Activated naive CD8-positive, alpha-beta T cell treated with anti-CD3 and anti-CD28 coated beads, Interleukin-2, amount 50 U/mL, for 24 hours (primary cell): ENCODE measurements around the gene PPIL4.

Experiments used
- ATAC-seq: fragments of 150-1000 bp; cut with Tn5 transposase; one replicate; pipeline ENCODE4 v1.10.0; 2021
- DNase-seq: peaks from one replicate; pipeline ENCODE4 v3.0.0; 2021
- H3K27ac Mint-ChIP-seq: one replicate; pipeline ENCODE4 v1.8.0; 2021; ENCODE audit warnings: mild to moderate bottlenecking, mixed read lengths
- H3K27me3 Mint-ChIP-seq: one replicate; pipeline ENCODE4 v1.8.0; 2021; ENCODE audit warnings: mixed read lengths
- H3K36me3 Mint-ChIP-seq: one replicate; pipeline ENCODE4 v1.8.0; 2021; ENCODE audit warnings: low read depth, mixed read lengths
- H3K4me1 Mint-ChIP-seq: one replicate; pipeline ENCODE4 v1.8.0; 2021; ENCODE audit warnings: mixed read lengths
- H3K4me3 Mint-ChIP-seq: one replicate; pipeline ENCODE4 v1.8.0; 2021; ENCODE audit warnings: mild to moderate bottlenecking, moderate library complexity, mixed read lengths
- H3K9me3 Mint-ChIP-seq: one replicate; pipeline ENCODE4 v1.8.0; 2021; ENCODE audit warnings: mixed read lengths

Gene PPIL4

GRCh38 chr6:149559389-149559788, 13.5 kb upstream of the PPIL4 start:
- H3K4me3 Mint-ChIP-seq: no peak overlapping the region
- no peak for ATAC-seq
- no peaks in the 10 kb centered on the region for H3K36me3 Mint-ChIP-seq

DNA sequence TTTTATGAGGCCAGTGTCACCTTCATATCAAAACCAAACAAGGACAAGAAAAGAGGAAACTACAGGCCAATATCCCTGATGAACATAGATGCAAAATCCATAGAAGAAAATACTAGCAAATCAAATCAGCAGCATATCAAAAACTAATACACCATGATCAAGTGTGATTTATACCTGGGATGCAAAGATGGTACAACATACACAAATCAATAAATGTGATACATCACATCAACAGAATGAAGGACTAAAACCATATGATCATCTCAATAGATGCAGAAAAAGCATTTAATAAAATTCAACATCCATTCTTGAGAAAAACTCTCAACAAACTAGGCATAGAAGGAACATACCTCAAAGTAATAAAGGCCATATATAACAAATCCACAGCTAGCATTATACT, 12.2 kb upstream of the PPIL4 start:
- Mint-ChIP-seq H3K4me3 (no peak overlapping the region), H3K9me3 (no peaks in the 10 kb centered on the region), H3K4me1 (no peaks in the 10 kb centered on the region), H3K27me3 (peaks cover 24% of the 10 kb centered on the region), H3K36me3 (no peaks in the 10 kb centered on the region), H3K27ac (no peak overlapping the region)
- ATAC-seq: no peak
- no peak for DNase-seq

More at GRCh38 chr6:149559389-149559788, 13.5 kb upstream of the PPIL4 start:
- DNase-seq: no peak
- Mint-ChIP-seq H3K27ac (no peak overlapping the region), H3K9me3 (no peaks in the 10 kb centered on the region), H3K4me1 (peaks cover 8% of the 10 kb centered on the region), H3K27me3 (peaks cover 21% of the 10 kb centered on the region)

- Mint-ChIP-seq H3K27ac (no peak overlapping the region), H3K4me1 (peaks cover 3% of the 10 kb centered on the region), H3K36me3 (no peaks in the 10 kb centered on the region), H3K9me3 (no peaks in the 10 kb centered on the region), H3K4me3 (no peak overlapping the region), H3K27me3 (peaks cover 16% of the 10 kb centered on the region)
- ATAC-seq (no peak), DNase-seq (no peak)
These were observed 6.1 kb upstream of the PPIL4 start for GRCh38 chr6:149551920-149552319.

DNA sequence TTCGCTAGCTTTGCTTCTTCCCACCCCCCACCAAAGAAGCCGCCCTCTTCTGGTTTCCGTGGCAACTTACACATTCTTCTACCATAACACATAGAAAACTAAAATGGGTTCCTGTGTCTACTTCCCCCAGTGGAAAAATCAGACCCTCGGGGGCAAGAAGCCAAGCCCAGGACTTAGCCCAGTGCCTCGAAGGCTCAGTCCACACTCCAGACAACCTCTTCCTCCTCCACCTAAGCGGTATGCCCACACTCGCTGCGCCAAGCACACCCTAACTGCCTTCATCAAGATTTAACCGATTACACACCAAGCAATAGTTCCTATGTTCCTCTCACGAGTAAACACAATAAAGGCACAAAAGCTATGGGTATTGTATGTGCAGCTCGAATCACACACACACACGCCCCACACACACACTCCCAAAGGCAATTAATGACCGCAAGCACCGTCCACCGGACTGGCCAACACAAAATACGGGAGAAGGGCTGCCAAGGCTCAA, 537 bp downstream of the PPIL4 start:
- H3K9me3 Mint-ChIP-seq: no peaks in the 10 kb centered on the region
- H3K36me3 Mint-ChIP-seq: peaks cover 4% of the 10 kb centered on the region
- peak overlapping the region; percentile 96 for H3K27ac Mint-ChIP-seq
- DNase-seq: peak; percentile 54
- peak; percentile 36 for ATAC-seq
- H3K4me1 Mint-ChIP-seq: peaks cover 38% of the 10 kb centered on the region
- peak overlapping the region; percentile 98 for H3K4me3 Mint-ChIP-seq
- H3K27me3 Mint-ChIP-seq: no peaks in the 10 kb centered on the region

DNA sequence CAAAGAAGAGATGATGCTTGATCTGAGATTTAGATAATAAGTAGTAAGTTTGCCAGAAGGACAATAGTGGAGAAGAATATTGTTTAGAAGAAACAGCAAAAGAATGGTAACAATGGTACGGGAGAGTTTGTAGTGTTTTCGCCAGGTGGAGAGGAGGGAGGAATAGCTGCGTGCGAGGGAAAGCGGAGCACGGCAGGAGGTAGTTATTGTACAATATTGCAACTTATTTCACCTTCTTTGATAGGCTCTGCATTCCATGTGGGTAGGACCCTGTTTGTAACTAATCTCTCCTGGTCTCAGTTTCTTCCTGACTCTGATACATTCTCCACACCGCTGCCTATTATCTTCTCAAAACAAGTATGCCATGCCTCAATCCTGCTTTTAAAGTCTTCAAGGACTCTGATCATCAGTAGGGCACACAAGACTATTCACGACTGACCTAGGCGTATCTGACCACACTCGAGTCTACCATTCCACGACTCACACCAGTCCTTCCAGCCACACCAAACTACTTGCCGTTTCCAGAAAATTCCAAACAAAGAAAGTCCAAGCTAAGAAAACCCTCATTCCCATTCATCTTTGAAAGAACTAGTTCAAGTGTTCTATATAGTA, 1.1 kb downstream of the PPIL4 start:
- Mint-ChIP-seq H3K4me3 (peak overlapping the region; percentile 98), H3K27me3 (no peaks in the 10 kb centered on the region), H3K27ac (peak overlapping the region; percentile 96), H3K36me3 (peaks cover 8% of the 10 kb centered on the region), H3K4me1 (peaks cover 38% of the 10 kb centered on the region), H3K9me3 (no peaks in the 10 kb centered on the region)
- DNase-seq (no peak), ATAC-seq (no peak)

- H3K4me3 Mint-ChIP-seq: no peak overlapping the region
- H3K36me3 Mint-ChIP-seq: peaks cover 26% of the 10 kb centered on the region
- DNase-seq: no peak
- peaks cover 35% of the 10 kb centered on the region for H3K4me1 Mint-ChIP-seq
- H3K27me3 Mint-ChIP-seq: no peaks in the 10 kb centered on the region
- ATAC-seq: no peak
- no peaks in the 10 kb centered on the region for H3K9me3 Mint-ChIP-seq
- H3K27ac Mint-ChIP-seq: no peak overlapping the region
These were observed 4.7 kb downstream of the PPIL4 start for GRCh38 chr6:149541139-149541538.

GRCh38 chr6:149534742-149535141, 11.1 kb downstream of the PPIL4 start:
- no peak overlapping the region for H3K4me3 Mint-ChIP-seq
- no peak for ATAC-seq
- no peaks in the 10 kb centered on the region for H3K27me3 Mint-ChIP-seq
- no peak for DNase-seq
- H3K36me3 Mint-ChIP-seq: peaks cover 55% of the 10 kb centered on the region
- H3K27ac Mint-ChIP-seq: no peak overlapping the region
- no peaks in the 10 kb centered on the region for H3K9me3 Mint-ChIP-seq
- H3K4me1 Mint-ChIP-seq: peaks cover 12% of the 10 kb centered on the region

- H3K4me3 Mint-ChIP-seq: no peak overlapping the region
- peak overlapping the region; percentile 38 for H3K27ac Mint-ChIP-seq
- no peak for DNase-seq
- peaks cover 22% of the 10 kb centered on the region for H3K4me1 Mint-ChIP-seq
- peaks cover 50% of the 10 kb centered on the region for H3K36me3 Mint-ChIP-seq
- no peaks in the 10 kb centered on the region for H3K9me3 Mint-ChIP-seq
- ATAC-seq: no peak
- H3K27me3 Mint-ChIP-seq: no peaks in the 10 kb centered on the region
These were observed 16.2 kb downstream of the PPIL4 start for GRCh38 chr6:149529650-149530049.

DNA sequence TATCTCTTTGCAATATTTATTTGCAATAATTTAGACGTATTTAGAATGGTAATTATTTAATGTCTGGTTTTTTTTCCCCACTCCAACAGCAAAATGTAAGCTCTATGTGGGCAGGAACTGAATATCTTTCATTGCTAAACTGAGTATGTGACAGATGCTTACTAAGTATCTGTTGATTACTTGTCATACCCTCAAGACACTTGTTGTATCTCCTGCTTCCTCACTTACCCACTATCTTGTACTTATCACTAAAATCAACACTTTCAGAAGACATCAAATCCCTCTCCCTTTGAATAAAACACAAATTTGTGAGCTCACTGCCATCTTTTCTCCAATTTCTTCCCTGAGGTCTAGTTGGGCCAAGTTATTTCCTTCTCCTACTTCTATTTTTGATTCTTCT, 30.3 kb downstream of the PPIL4 start:
- ATAC-seq: no peak
- Mint-ChIP-seq H3K9me3 (no peaks in the 10 kb centered on the region), H3K27ac (peak overlapping the region; percentile 38), H3K4me1 (peaks cover 40% of the 10 kb centered on the region), H3K4me3 (no peak overlapping the region), H3K27me3 (no peaks in the 10 kb centered on the region), H3K36me3 (peaks cover 37% of the 10 kb centered on the region)
- DNase-seq: no peak

GRCh38 chr6:149513915-149514314, 31.9 kb downstream of the PPIL4 start:
- Mint-ChIP-seq H3K27me3 (no peaks in the 10 kb centered on the region), H3K4me1 (peaks cover 46% of the 10 kb centered on the region), H3K36me3 (peaks cover 45% of the 10 kb centered on the region), H3K27ac (peak overlapping the region; percentile 49), H3K4me3 (no peak overlapping the region), H3K9me3 (no peaks in the 10 kb centered on the region)
- ATAC-seq (no peak), DNase-seq (no peak)

DNA sequence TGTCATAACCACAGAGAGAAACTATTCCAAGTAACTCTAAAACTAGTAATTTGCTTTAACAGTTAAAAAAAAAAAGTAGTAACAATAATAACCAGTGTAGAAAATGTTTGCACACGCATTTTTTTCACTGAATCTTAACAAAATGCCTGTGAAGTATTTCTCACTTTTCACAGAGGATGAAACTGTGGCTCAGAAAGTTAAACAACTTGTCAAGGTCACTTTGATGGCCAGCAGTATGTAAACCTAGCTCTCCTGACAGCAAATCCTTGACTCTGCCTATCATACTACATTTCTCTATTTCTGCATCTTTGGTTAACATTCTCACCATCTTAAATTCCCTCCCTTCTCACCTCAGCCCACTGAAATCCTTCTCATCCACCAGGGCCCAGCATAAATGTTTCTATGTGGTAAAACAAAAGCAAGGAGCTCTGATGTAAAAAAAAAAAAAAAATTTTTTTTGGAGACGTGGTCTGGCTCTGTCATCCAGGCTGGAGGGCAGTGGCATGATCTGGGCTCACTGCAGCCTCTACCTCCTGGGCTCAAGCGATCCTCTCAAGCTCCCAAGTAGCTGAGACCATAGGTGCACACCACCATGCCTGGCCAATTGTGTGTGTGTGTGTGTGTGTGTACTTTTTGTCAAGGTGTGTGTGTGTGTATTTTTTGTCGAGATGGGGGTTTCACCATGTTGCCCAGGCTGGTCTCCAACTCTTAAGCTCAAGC, 34.9 kb downstream of the PPIL4 start:
- H3K4me3 Mint-ChIP-seq: no peak overlapping the region
- DNase-seq (no peak), ATAC-seq (no peak)
- peak overlapping the region; percentile 65 for H3K27ac Mint-ChIP-seq
- H3K27me3 Mint-ChIP-seq: peaks cover 2% of the 10 kb centered on the region
- peaks cover 52% of the 10 kb centered on the region for H3K4me1 Mint-ChIP-seq
- no peaks in the 10 kb centered on the region for H3K9me3 Mint-ChIP-seq
- peaks cover 48% of the 10 kb centered on the region for H3K36me3 Mint-ChIP-seq

GRCh38 chr6:149508485-149508884, 37.4 kb downstream of the PPIL4 start:
- ATAC-seq: peak; percentile 94
- H3K4me3 Mint-ChIP-seq: peak overlapping the region; percentile 41

DNA sequence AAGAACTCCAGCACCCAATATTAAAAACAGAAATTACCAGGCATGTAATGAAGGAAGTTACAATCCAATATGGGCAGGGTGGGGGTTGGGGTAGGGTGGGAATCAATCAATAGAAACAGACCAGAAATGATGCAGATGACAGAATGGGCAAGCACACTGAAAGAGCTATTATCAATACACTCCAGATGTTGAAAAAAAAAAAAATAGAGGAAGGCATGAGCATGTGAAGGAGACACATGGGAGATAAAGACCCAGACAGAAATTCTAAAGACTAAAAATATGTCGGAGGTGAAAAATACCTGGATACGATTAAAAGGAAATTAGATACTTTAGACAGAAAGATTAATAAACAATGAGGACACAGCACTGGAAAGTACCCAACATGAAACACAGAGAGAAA, 42.0 kb downstream of the PPIL4 start:
- H3K27me3 Mint-ChIP-seq: peaks cover 2% of the 10 kb centered on the region
- no peak overlapping the region for H3K4me3 Mint-ChIP-seq
- no peak overlapping the region for H3K27ac Mint-ChIP-seq
- no peak for DNase-seq
- H3K9me3 Mint-ChIP-seq: no peaks in the 10 kb centered on the region
- H3K36me3 Mint-ChIP-seq: peaks cover 38% of the 10 kb centered on the region
- peaks cover 55% of the 10 kb centered on the region for H3K4me1 Mint-ChIP-seq
- no peak for ATAC-seq

More at GRCh38 chr6:149508485-149508884, 37.4 kb downstream of the PPIL4 start:
- Mint-ChIP-seq H3K36me3 (peaks cover 46% of the 10 kb centered on the region), H3K27me3 (peaks cover 2% of the 10 kb centered on the region), H3K27ac (peak overlapping the region; percentile 85), H3K4me1 (peaks cover 45% of the 10 kb centered on the region), H3K9me3 (no peaks in the 10 kb centered on the region)
- no peak for DNase-seq

GRCh38 chr6:149503276-149503675, 42.6 kb downstream of the PPIL4 start:
- Mint-ChIP-seq H3K27me3 (no peaks in the 10 kb centered on the region), H3K4me1 (peaks cover 56% of the 10 kb centered on the region), H3K9me3 (no peaks in the 10 kb centered on the region), H3K36me3 (peaks cover 36% of the 10 kb centered on the region), H3K27ac (no peak overlapping the region), H3K4me3 (no peak overlapping the region)
- ATAC-seq (no peak), DNase-seq (no peak)

DNA sequence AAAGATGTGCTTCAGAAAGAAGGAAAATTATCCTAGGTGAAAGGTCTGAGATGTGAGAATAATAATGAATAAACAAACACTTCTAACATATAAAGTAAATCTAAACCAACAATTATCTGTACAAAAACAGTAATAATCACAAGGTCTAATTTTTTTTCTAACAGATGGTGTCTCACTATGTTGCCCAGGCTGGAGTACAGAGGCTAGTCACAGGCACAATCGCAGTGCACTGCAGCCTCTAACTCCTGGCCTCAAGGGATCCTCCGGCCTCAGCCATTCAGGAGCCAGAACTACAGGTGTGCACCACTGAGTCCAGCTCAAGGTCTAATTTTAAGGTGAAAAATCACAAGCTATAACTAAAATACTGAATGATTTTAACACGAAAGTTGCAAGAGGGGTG, 44.1 kb downstream of the PPIL4 start:
- H3K27ac Mint-ChIP-seq: peak overlapping the region; percentile 67
- no peak for ATAC-seq
- H3K4me3 Mint-ChIP-seq: no peak overlapping the region
- H3K36me3 Mint-ChIP-seq: peaks cover 33% of the 10 kb centered on the region
- H3K9me3 Mint-ChIP-seq: no peaks in the 10 kb centered on the region
- H3K27me3 Mint-ChIP-seq: no peaks in the 10 kb centered on the region
- H3K4me1 Mint-ChIP-seq: peaks cover 59% of the 10 kb centered on the region
- DNase-seq: no peak
